K562 (cell line): Measurements from ENCODE around the gene TTLL11. TPM values are rescaled to one million over a fixed set of nuclear protein-coding genes. Genes with fewer than 3 reads are reported as not detected.

Experiments used
- ATAC-seq: fragments of 200-7000 bp; cut with Tn5 transposase; 3 replicates; pipeline ENCODE4 v1.9.1; 2020; ENCODE audit warnings: moderate library complexity
- BruUV-seq: library from RNA; stranded (reverse); fragments of 400-500 nt; replicated peaks from 2 replicates; lab custom pipeline; 2021; lab: Mats Ljungman, UMichigan
- CTCF ChIA-PET: fragments of 300-600 bp; formaldehyde crosslinking; extraction: SDS; loops from one replicate; lab custom pipeline; 2021; ENCODE audit warnings: low intra/inter-chr PET ratio; lab: Yijun Ruan, JAX
- POLR2A ChIA-PET: fragments of 300-600, 350-650 bp; sonication (Branson Sonifier 250); formaldehyde crosslinking; extraction: SDS; loops from one replicate; lab custom pipeline; 2021; ENCODE audit warnings: antibody characterized with exemption, inconsistent platforms; lab: Yijun Ruan, JAX
- DNase-seq, 4 experiments: peaks; one replicate each; pipeline versions ENCODE4 v3.0.0 to v3.0.0-alpha.2; 2011 to 2018; ENCODE audit warnings: low spot score in 3 of 4, mixed read lengths in 3 of 4; ENCODE audit errors: extremely low read depth in 1 of 4
- FAIRE-seq: peaks from 2 replicates; lab custom pipeline; 2011; peaks lifted over from hg19 to GRCh38; lab: Jason Lieb, UNC
- H2AFZ ChIP-seq: 2 replicates; pipeline ENCODE4 v1.6.0; 2011; ENCODE audit warnings: low read depth, low read length, control low read depth, inconsistent platforms
- H3K27ac ChIP-seq: fragments of 200-600 bp; 3 replicates; pipeline ENCODE4 v1.8.0; 2011; ENCODE audit warnings: low read depth, mild to moderate bottlenecking, control low read depth, inconsistent platforms, low read length, moderate library complexity, mixed read lengths; ENCODE audit errors: extremely low read depth
- H3K27me3 ChIP-seq, 2 experiments: fragments of 300-600 bp in 1 of 2; 2 replicates in 1 of 2; 3 replicates in 1 of 2; pipeline versions ENCODE4 v1.6.0 to v1.8.0; 2011; ENCODE audit warnings: inconsistent platforms in 2 of 2, low read length in 2 of 2, mild to moderate bottlenecking in 1 of 2, mixed read lengths in 1 of 2, moderate library complexity in 1 of 2; ENCODE audit not compliant: control insufficient read depth in 2 of 2, insufficient read depth in 2 of 2
- H3K36me3 ChIP-seq: fragments of 300-600 bp; 3 replicates; pipeline ENCODE4 v1.8.0; 2011; ENCODE audit warnings: mild to moderate bottlenecking, low read length, inconsistent platforms; ENCODE audit not compliant: control insufficient read depth, insufficient read depth
- H3K4me1 ChIP-seq, 2 experiments: fragments of 200-600 bp in 1 of 2; replicated peaks in 1 of 2; 2 replicates in 1 of 2; 3 replicates in 1 of 2; pipeline versions ENCODE4 v1.5.1 to v1.8.0; 2011; ENCODE audit warnings: inconsistent platforms in 2 of 2, low read length in 2 of 2, mild to moderate bottlenecking in 1 of 2, mixed read lengths in 1 of 2, moderate library complexity in 1 of 2; ENCODE audit not compliant: control insufficient read depth in 2 of 2, insufficient read depth in 2 of 2
- H3K4me2 ChIP-seq: 2 replicates; pipeline ENCODE4 v1.6.1; 2011; ENCODE audit warnings: low read length, control low read depth, inconsistent platforms, mixed read lengths; ENCODE audit not compliant: insufficient read depth
- H3K4me3 ChIP-seq: fragments of 200-600 bp; sonication (generic), shearing (Covaris generic); 2 replicates; pipeline ENCODE4 v1.5.1; 2016; ENCODE audit warnings: control low read depth, inconsistent platforms
- H3K79me2 ChIP-seq: fragments of 200-600 bp; 3 replicates; pipeline ENCODE4 v1.8.0; 2011; ENCODE audit warnings: low read length, inconsistent platforms; ENCODE audit not compliant: control insufficient read depth, insufficient read depth
- H3K9ac ChIP-seq, 2 experiments: 2 replicates each; pipeline versions ENCODE4 v1.6.0 to v1.6.1; 2011; ENCODE audit warnings: low read depth in 2 of 2, low read length in 2 of 2, control low read depth in 1 of 2, inconsistent platforms in 1 of 2, mild to moderate bottlenecking in 1 of 2, mixed read lengths in 1 of 2; ENCODE audit not compliant: insufficient read depth in 1 of 2
- H3K9me1 ChIP-seq: one replicate; pipeline ENCODE4 v1.6.0; 2011; ENCODE audit warnings: inconsistent platforms, mild to moderate bottlenecking, low read length, moderate library complexity; ENCODE audit not compliant: control insufficient read depth, insufficient read depth
- H3K9me3 ChIP-seq: replicated peaks from 2 replicates; pipeline ENCODE4 v1.5.1; 2011; ENCODE audit warnings: low read depth, low read length, inconsistent platforms; ENCODE audit not compliant: control insufficient read depth, insufficient read depth
- H4K20me1 ChIP-seq: replicated peaks from 2 replicates; pipeline ENCODE4 v1.6.1; 2011; ENCODE audit warnings: low read length, inconsistent platforms, mixed read lengths; ENCODE audit not compliant: control insufficient read depth, insufficient read depth
- KDM2B ChIP-seq: fragments of 250-450 bp; sonication (Bioruptor Pico); IDR thresholded peaks from 2 replicates; pipeline ENCODE4 v1.8.0; 2021; ENCODE audit warnings: mild to moderate bottlenecking, moderate library complexity
- POLR2A ChIP-seq: fragments of 450-650 bp; conservative IDR thresholded peaks from 2 replicates; pipeline ENCODE4 v1.6.1; 2016
- RHOXF2B ChIP-seq: fragments of 250-450 bp; sonication (Bioruptor Pico); conservative IDR thresholded peaks from 2 replicates; pipeline ENCODE4 v1.5.1; 2021
- WGBS: fragments of 100-300 bp; shearing (Covaris generic); methylation state at CpG from one replicate; pipeline ENCODE4 v1.1.6; 2016; ENCODE audit warnings: low coverage, mixed read lengths; ENCODE audit not compliant: insufficient coverage; ENCODE audit errors: missing lambda C conversion rate; 5-methylcytosine and 5-hydroxymethylcytosine counted together
- in situ Hi-C: fragments of 300-500 bp; cut with MboI; formaldehyde crosslinking; loops from 4 replicates; pipeline ENCODE4 v1.15.0; 2018; ENCODE audit warnings: inconsistent platforms, mixed read lengths
- intact Hi-C: fragments of 100-400 bp; cut with micrococcal nuclease; formaldehyde crosslinking; loops from 2 replicates; pipeline ENCODE4 v1.14.2; 2022
- polyA plus RNA-seq, 8 experiments: library from polyadenylated mRNA; depleted of rRNA in 4 of 8; stranded (reverse) in 5 of 8; unstranded in 3 of 8; fragments of >200 nt; fragmentation: Nextera tagmentation in 2 of 8; fragmentation: Illumina TruSeq in 1 of 8; extraction: Ambion mirVana in 2 of 8; extraction: Trizol in 1 of 8; gene quantifications; 2 replicates each; pipeline versions ENCODE4 v1.2.1 to v1.2.3, GENCODE V29; 2011 to 2014; ENCODE audit warnings: inconsistent platforms in 1 of 8, missing spikeins in 1 of 8
- total RNA-seq, 7 experiments: library from RNA; depleted of rRNA in 6 of 7; stranded (reverse); fragments of >200 nt in 6 of 7; fragmentation: Illumina TruSeq in 2 of 7; extraction: Trizol in 2 of 7; gene quantifications; 2 replicates each; pipeline versions ENCODE4 v1.2.1 to v1.2.3, GENCODE V29; 2011 to 2021; ENCODE audit warnings: low replicate concordance in 1 of 7
- TF ChIP-seq, protein P1 (sequence below), 2 experiments: fragments of 450-650 bp in 1 of 2; sonication (generic) in 1 of 2; formaldehyde crosslinking in 1 of 2; IDR thresholded peaks in 1 of 2; conservative IDR thresholded peaks in 1 of 2; 2 replicates each; pipeline versions ENCODE4 v1.6.1 to v1.8.1; 2016 to 2023; ENCODE audit warnings: mild to moderate bottlenecking in 2 of 2, moderate library complexity in 2 of 2, inconsistent platforms in 1 of 2, missing genetic modification reagents in 1 of 2
- TF ChIP-seq, protein P2 (sequence below), 3 experiments: fragments of 200-800 bp in 1 of 3; fragments of 250-450 bp in 1 of 3; fragments of 450-650 bp in 1 of 3; sonication (Bioruptor Pico) in 1 of 3; sonication (Bioruptor generic) in 1 of 3; formaldehyde crosslinking in 1 of 3; IDR thresholded peaks; 2 replicates each; pipeline versions ENCODE4 v1.6.1 to v1.8.0; 2016 to 2022; ENCODE audit warnings: mild to moderate bottlenecking in 2 of 3, missing genetic modification characterization in 2 of 3, missing compliant biosample characterization in 1 of 3, moderate library complexity in 1 of 3
- TF ChIP-seq, protein P3 (sequence below): fragments of 450-650 bp; formaldehyde crosslinking; IDR thresholded peaks from 2 replicates; pipeline ENCODE4 v1.4.0; 2022; ENCODE audit warnings: missing genetic modification characterization

Gene TTLL11
- total and polyA plus RNA-seq, 9 of the 15 experiments (the other 6 are each of a cell fraction or from before 2014, with no cell fraction given) = 0.83 to 4.4 (median 2.7) TPM

DNA sequence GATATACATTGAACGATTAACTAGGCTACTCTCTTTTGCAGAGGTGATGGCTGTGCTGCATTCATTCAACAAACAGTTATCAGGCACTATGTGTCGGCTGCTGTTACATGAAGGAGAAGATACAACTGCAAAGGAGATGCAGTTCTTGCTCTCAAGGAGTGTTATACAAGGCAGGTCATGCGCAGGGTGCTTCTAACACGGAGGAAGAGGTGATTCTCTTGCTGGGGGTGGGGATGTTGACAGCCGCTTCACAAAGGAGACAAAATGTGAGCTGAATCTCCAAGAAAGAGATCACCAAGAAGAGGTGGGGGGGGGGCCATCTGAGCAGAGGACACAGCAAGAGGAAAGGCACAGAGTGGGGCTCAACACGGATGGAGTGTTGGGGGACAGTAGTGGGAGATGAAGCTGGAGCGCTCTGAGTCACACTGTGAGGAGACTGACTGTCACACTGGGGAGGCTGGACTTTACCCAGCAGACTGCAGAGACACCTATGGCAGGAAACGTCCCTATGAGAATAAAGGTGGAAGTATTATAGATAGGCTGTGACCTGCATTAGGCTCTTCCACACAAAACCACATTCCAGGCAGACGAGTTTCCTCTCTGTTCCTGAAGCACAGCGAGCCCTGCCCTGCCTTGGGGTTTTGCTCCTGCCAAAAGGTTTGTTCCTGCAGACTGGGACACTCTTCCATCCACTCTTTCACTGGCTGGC, 45.6 kb upstream of the TTLL11 start:
- FAIRE-seq = no peak
- Histone ChIP-seq H3K79me2 (no peaks in the 10 kb centered on the region), H3K27me3 (peaks cover 2 to 3% of the 10 kb centered on the region in 2 experiments; a peak in 2 of 5 replicates), H3K4me1 (0 out of 5 replicates have a peak, but pooled peaks cover 0 to 2% of the 10 kb centered on the region in 2 experiments), H2AFZ (no peak overlapping the region), H3K9ac (no peak overlapping the region), H3K27ac (no peak overlapping the region), H3K9me3 (no peaks in the 10 kb centered on the region), H3K36me3 (peaks cover 21% of the 10 kb centered on the region), H4K20me1 (no peaks in the 10 kb centered on the region), H3K9me1 (no peaks in the 10 kb centered on the region), H3K4me3 (no peak overlapping the region), H3K4me2 (no peak overlapping the region)
- in situ Hi-C loops (no loop called here), intact Hi-C loops (no loop called here)
- 26% methylated on average over 9 of the region's 10 CpGs for WGBS
- POLR2A ChIA-PET = interaction anchor here (0.8 kb wide), 1 partner anchor 13 kb away, joined by 3 read pairs; no protein-coding TSS in a partner anchor
- no peak; the same call in 2 of the 3 replicates for ATAC-seq
- BruUV-seq = no TSS peak
- DNase-seq = no peak
- CTCF ChIA-PET = no interaction called here
- TF ChIP-seq KDM2B (CRISPR knock-in tag) = no peak
- TF ChIP-seq, protein P1, sequence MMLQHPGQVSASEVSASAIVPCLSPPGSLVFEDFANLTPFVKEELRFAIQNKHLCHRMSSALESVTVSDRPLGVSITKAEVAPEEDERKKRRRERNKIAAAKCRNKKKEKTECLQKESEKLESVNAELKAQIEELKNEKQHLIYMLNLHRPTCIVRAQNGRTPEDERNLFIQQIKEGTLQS (IDR thresholded peaks at IDR 0.05) = no peak
- TF ChIP-seq, protein P1 (CRISPR knock-in tag; conservative IDR thresholded peaks at IDR 0.05) = no peak
- TF ChIP-seq RHOXF2B (CRISPR knock-in tag) = no peak
- no peak for TF ChIP-seq POLR2A
- TF ChIP-seq, protein P2, sequence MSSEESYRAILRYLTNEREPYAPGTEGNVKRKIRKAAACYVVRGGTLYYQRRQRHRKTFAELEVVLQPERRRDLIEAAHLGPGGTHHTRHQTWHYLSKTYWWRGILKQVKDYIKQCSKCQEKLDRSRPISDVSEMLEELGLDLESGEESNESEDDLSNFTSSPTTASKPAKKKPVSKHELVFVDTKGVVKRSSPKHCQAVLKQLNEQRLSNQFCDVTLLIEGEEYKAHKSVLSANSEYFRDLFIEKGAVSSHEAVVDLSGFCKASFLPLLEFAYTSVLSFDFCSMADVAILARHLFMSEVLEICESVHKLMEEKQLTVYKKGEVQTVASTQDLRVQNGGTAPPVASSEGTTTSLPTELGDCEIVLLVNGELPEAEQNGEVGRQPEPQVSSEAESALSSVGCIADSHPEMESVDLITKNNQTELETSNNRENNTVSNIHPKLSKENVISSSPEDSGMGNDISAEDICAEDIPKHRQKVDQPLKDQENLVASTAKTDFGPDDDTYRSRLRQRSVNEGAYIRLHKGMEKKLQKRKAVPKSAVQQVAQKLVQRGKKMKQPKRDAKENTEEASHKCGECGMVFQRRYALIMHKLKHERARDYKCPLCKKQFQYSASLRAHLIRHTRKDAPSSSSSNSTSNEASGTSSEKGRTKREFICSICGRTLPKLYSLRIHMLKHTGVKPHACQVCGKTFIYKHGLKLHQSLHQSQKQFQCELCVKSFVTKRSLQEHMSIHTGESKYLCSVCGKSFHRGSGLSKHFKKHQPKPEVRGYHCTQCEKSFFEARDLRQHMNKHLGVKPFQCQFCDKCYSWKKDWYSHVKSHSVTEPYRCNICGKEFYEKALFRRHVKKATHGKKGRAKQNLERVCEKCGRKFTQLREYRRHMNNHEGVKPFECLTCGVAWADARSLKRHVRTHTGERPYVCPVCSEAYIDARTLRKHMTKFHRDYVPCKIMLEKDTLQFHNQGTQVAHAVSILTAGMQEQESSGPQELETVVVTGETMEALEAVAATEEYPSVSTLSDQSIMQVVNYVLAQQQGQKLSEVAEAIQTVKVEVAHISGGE (CRISPR knock-in tag; IDR thresholded peaks at IDR 0.05) = no peak
- TF ChIP-seq, protein P3, sequence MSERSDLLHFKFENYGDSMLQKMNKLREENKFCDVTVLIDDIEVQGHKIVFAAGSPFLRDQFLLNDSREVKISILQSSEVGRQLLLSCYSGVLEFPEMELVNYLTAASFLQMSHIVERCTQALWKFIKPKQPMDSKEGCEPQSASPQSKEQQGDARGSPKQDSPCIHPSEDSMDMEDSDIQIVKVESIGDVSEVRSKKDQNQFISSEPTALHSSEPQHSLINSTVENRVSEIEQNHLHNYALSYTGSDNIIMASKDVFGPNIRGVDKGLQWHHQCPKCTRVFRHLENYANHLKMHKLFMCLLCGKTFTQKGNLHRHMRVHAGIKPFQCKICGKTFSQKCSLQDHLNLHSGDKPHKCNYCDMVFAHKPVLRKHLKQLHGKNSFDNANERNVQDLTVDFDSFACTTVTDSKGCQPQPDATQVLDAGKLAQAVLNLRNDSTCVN (CRISPR knock-in tag) = no peak
